22Rv1 (cell line): ENCODE results near the gene GRIK4.

ENCODE experiments used
- CTCF ChIP-seq: fragments of 450-650 bp; IDR thresholded peaks from 2 replicates; pipeline ENCODE4 v1.5.1; 2017; ENCODE audit warnings: mild to moderate bottlenecking
- ZFX ChIP-seq: fragments of 450-650 bp; IDR thresholded peaks from 2 replicates; pipeline ENCODE4 v1.6.1; 2017; ENCODE audit warnings: antibody characterized with exemption, borderline replicate concordance

DNA sequence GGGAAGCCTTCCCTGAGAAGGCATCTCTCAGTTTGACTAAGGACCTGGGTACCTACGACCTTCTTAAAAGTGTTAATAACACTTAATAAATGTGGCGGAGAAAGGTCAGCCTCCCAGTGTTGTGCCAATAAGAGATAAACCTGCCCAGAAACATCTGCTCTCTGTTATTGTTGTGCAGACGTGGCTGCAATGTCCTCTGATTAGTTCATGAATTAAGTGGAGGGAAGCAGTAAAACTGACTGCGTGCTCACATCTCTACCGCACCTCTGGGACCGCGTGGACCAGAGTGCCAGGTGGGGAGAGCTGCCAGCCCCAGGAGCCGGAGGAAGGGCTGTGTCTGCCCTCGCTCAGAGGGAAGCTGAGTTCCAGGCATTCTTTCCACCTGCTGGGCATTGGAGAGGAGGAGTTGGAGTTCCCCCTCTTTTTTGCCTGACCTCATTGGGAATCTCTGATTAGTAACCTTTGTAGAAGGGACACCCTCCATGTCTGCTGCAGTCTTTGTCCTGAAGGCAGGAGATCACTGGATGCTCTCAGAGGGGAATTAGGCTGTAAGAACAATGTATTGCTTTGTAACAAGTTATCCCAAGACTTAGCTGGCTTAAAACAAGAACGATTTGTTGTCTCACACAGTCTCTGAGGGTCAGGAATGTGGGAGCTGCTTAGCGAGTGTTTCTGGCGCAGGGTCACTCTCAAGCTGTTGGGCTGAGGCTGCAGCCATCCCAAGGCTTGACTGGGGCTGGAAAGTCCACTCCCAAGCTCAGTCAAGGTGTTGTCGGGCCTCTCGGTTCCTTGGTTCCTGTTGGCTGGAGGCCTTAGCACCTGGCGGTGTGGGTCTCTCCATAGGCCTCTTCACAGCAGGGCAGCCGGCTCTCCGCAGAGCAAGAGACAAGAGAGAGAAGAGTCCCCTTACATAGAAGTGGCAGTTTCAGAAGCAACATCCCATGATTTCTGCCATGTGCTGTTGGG is 264.7 kb downstream of the GRIK4 start:
- TF ChIP-seq CTCF: no peak
- TF ChIP-seq ZFX: no peak
